GM18519 (cell line): Measurements from ENCODE around the gene TAS1R3.

ENCODE experiments used
- ATAC-seq: cut with Tn5 transposase; IDR thresholded peaks from one replicate; pipeline ENCODE4 v1.9.1; 2021; ENCODE audit warnings: mild to moderate bottlenecking, moderate library complexity; ENCODE audit not compliant: unreplicated experiment, low FRiP score

The TAS1R3 gene

GRCh38 chr1:1294250-1294890, 36.7 kb upstream of the TAS1R3 start:
- no peak for ATAC-seq

GRCh38 chr1:1295154-1295923, 35.7 kb upstream of the TAS1R3 start:
- no peak for ATAC-seq

- no peak for ATAC-seq
Observed at GRCh38 chr1:1296070-1297061, 34.7 kb upstream of the TAS1R3 start.

GRCh38 chr1:1297802-1298424, 33.2 kb upstream of the TAS1R3 start:
- no peak for ATAC-seq

GRCh38 chr1:1298861-1299685, 32.0 kb upstream of the TAS1R3 start:
- ATAC-seq, result no peak

GRCh38 chr1:1299686-1300351, 31.3 kb upstream of the TAS1R3 start:
- no peak for ATAC-seq

- no peak for ATAC-seq
Observed at GRCh38 chr1:1300352-1300739, 30.7 kb upstream of the TAS1R3 start.

GRCh38 chr1:1302006-1302430, 29.1 kb upstream of the TAS1R3 start:
- ATAC-seq, result no peak

GRCh38 chr1:1302951-1303509, 28.1 kb upstream of the TAS1R3 start:
- ATAC-seq, result no peak

GRCh38 chr1:1303736-1304135, 27.3 kb upstream of the TAS1R3 start:
- no peak for ATAC-seq

GRCh38 chr1:1304331-1305299, 26.5 kb upstream of the TAS1R3 start:
- no peak for ATAC-seq

GRCh38 chr1:1305300-1306069, 25.6 kb upstream of the TAS1R3 start:
- ATAC-seq, result no peak

- no peak for ATAC-seq
Observed at GRCh38 chr1:1306070-1306660, 24.9 kb upstream of the TAS1R3 start.

GRCh38 chr1:1306661-1307260, 24.3 kb upstream of the TAS1R3 start:
- no peak for ATAC-seq

- ATAC-seq, result no peak
Observed at GRCh38 chr1:1307261-1307922, 23.7 kb upstream of the TAS1R3 start.
